Calu3 (cell line): ENCODE measurements around the gene SRCIN1. TPM values are rescaled to one million over a fixed set of nuclear protein-coding genes. Genes with fewer than 3 reads are reported as not detected.
"Not testable (repeated sequence)": the region's sequence is repeated elsewhere in the genome, so short reads cannot be mapped to it uniquely, and the experiment has no call there.

Experiments
- BruUV-seq: library from RNA; stranded (reverse); fragments of 400-500 nt; replicated peaks from 2 replicates; lab custom pipeline; 2021; lab: Mats Ljungman, UMichigan
- CTCF ChIA-PET: fragments of 300-600 bp; sonication (Branson Sonifier 250); formaldehyde crosslinking; loops from one replicate; lab custom pipeline; 2022; ENCODE audit warnings: antibody characterized with exemption; lab: Charles Lee
- DNase-seq: peaks from one replicate; pipeline ENCODE4 v3.0.0; 2022
- H3K27ac Mint-ChIP-seq: one replicate; pipeline ENCODE4 v1.8.0; 2022; ENCODE audit warnings: mixed read lengths; ENCODE audit not compliant: unreplicated experiment
- H3K27me3 Mint-ChIP-seq: one replicate; pipeline ENCODE4 v1.8.0; 2022; ENCODE audit warnings: mixed read lengths; ENCODE audit not compliant: unreplicated experiment
- H3K36me3 Mint-ChIP-seq: one replicate; pipeline ENCODE4 v1.8.0; 2022; ENCODE audit warnings: mild to moderate bottlenecking, moderate library complexity, mixed read lengths; ENCODE audit not compliant: insufficient read depth, unreplicated experiment
- H3K4me1 Mint-ChIP-seq: one replicate; pipeline ENCODE4 v1.8.0; 2022; ENCODE audit warnings: mild to moderate bottlenecking, low read depth, mixed read lengths; ENCODE audit not compliant: unreplicated experiment
- H3K4me3 Mint-ChIP-seq: one replicate; pipeline ENCODE4 v1.8.0; 2022; ENCODE audit warnings: mild to moderate bottlenecking, low read depth, moderate library complexity, mixed read lengths; ENCODE audit not compliant: unreplicated experiment
- H3K9me3 Mint-ChIP-seq: one replicate; pipeline ENCODE4 v1.8.0; 2022; ENCODE audit warnings: low read depth, mixed read lengths; ENCODE audit not compliant: unreplicated experiment
- intact Hi-C: fragments of 100-400 bp; cut with micrococcal nuclease; formaldehyde crosslinking; loops from one replicate; pipeline ENCODE4 v1.10.0; 2022; ENCODE audit not compliant: unreplicated experiment
- total RNA-seq: library from RNA; stranded (reverse); gene quantifications from 2 replicates; pipeline ENCODE4 v1.2.3, GENCODE V29; 2022
- TF ChIP-seq, protein P1 (sequence below): fragments of 200-600 bp; IDR thresholded peaks from one replicate; pipeline ENCODE4 v1.8.0; 2022; ENCODE audit warnings: antibody characterized with exemption; ENCODE audit not compliant: unreplicated experiment

SRCIN1 gene
- total RNA-seq, 1 experiment from 2014 or later: 46.7 TPM

DNA sequence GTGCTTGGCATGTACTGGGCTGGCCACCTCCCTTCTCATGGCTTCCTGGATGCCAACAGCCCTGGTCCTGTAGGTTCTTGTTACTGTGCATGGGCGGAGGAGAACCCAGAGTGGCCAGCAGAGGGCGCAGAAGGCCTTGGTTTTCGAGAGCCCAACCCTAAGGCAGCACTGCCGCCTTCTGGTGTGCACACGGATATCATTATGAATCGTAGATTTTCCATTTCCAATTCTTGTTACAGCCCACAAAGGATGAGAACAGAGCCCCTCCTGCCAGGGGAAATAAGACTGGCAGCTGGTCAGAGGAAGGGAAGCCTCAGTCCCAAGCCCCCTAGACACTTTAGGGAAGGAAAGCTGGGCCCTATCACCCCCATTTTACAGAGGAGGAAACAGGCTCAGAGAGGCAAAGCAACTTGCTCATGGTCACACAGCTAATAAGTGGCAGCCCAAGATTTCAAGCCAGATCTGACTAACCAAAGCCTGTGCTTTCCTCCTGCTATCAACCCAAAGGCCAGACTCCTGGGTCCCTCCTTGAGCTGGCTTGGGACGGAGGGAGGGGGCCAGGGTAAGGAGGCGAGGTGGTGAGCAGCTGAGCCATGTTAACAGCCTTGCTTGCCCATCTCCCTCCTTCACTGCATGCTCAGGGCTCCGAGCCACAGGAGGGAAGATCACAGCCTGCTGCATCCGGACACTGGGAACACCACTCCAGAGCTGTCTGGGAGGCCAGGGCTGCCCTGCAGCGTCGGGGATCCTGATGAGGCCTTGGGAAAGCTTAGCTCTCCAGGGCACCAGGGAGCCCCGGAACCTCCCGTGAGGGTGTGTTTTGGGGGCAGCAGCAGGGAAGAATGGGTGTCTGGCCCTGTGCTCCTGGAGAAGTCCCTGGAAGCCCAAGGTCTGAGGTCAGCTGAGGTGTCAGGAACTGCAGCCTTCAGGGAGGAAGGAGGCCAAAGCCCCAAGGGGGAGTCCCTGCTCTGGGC lies 113.4 kb downstream of the SRCIN1 start:
- CTCF ChIA-PET: interaction anchor here (0.7 to 2.7 kb wide), 7 partner anchors 12 to 176 kb away, joined by 3 to 13 read pairs (median 3); no protein-coding TSS in a partner anchor
- TF ChIP-seq, protein P1, sequence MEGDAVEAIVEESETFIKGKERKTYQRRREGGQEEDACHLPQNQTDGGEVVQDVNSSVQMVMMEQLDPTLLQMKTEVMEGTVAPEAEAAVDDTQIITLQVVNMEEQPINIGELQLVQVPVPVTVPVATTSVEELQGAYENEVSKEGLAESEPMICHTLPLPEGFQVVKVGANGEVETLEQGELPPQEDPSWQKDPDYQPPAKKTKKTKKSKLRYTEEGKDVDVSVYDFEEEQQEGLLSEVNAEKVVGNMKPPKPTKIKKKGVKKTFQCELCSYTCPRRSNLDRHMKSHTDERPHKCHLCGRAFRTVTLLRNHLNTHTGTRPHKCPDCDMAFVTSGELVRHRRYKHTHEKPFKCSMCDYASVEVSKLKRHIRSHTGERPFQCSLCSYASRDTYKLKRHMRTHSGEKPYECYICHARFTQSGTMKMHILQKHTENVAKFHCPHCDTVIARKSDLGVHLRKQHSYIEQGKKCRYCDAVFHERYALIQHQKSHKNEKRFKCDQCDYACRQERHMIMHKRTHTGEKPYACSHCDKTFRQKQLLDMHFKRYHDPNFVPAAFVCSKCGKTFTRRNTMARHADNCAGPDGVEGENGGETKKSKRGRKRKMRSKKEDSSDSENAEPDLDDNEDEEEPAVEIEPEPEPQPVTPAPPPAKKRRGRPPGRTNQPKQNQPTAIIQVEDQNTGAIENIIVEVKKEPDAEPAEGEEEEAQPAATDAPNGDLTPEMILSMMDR: peak; percentile 91
- not testable (repeated sequence) for H3K9me3 Mint-ChIP-seq, H3K4me1 Mint-ChIP-seq, H3K4me3 Mint-ChIP-seq, H3K27me3 Mint-ChIP-seq, H3K27ac Mint-ChIP-seq, BruUV-seq
- H3K36me3 Mint-ChIP-seq: peaks cover 42% of the 10 kb centered on the region
- peak; percentile 100 for DNase-seq
- intact Hi-C loops: loop anchor here (1.0 to 5.0 kb wide), 5 partner anchors 45 to 175 kb away; no protein-coding TSS in a partner anchor

DNA sequence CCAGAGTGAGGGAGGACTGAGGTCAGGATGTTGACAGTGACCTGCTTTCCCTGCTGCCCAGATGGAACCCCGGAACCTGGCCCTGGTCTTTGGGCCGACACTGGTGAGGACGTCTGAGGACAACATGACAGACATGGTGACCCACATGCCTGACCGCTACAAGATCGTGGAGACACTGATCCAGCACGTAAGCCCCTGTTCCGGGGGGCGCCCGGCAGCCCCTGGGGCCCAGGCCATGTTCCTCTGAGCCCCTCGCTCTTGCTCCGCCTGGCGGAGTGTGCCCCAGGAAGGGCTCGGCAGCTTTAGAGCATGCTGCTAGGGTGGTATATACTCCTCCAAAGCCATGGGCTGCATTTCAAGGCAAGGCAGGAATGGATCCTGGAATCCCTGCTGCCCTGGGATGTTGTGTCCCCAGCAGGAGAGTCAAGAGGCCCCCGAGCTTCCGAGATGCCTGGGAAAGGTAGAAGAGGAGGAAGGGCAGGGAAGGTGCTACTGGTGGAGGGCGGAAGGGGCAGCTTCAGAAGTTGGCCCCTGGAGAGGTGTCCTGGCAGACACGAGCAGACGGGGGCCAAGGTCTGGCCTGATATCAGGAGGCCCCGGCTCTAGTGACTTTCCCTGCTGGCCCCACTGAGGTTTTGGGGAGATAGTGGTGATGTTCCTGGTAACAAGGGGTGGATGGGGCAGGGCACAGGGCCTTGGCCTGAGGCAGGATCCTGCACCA lies 114.2 kb downstream of the SRCIN1 start:
- not testable (repeated sequence) for BruUV-seq
- CTCF ChIA-PET: interaction anchor here (0.6 to 2.7 kb wide), 4 partner anchors 66 to 176 kb away, joined by 4 to 13 read pairs (median 5); no protein-coding TSS in a partner anchor
- peaks cover 36% of the 10 kb centered on the region for H3K36me3 Mint-ChIP-seq

DNA sequence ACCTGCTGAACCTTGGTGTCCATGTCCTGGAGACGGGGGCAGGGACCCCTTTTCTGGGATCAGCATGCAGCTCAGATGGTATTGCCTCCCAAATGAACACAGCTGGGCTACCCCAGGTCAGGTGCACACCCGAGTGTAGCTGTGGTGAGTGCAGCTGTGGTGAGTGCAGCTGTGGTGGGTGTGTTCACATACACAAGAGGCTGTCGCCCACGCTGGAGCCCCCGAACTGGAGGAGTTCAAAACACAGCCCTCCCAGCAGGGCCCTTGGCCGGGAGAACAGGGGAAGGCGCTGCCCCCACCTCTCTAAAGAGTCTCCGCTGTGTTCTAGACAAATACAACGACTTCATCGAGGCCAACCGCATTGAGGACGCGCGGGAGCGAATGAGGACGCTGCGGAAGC lies 116.0 kb downstream of the SRCIN1 start:
- not testable (repeated sequence) for H3K4me3 Mint-ChIP-seq, H3K27me3 Mint-ChIP-seq, BruUV-seq, H3K4me1 Mint-ChIP-seq, H3K9me3 Mint-ChIP-seq, DNase-seq, H3K27ac Mint-ChIP-seq
- intact Hi-C loops: loop anchor here (5.0 kb wide), 1 partner anchor 48 kb away; no protein-coding TSS in a partner anchor
- H3K36me3 Mint-ChIP-seq: peaks cover 50% of the 10 kb centered on the region
- CTCF ChIA-PET: interaction anchor here (0.7 to 2.1 kb wide), 5 partner anchors 25 to 178 kb away, joined by 3 to 7 read pairs (median 5); no protein-coding TSS in a partner anchor

More for the DNA sequence above, 114.2 kb downstream of the SRCIN1 start:
- not testable (repeated sequence) for H3K4me3 Mint-ChIP-seq, H3K9me3 Mint-ChIP-seq, H3K27me3 Mint-ChIP-seq, H3K4me1 Mint-ChIP-seq, DNase-seq, H3K27ac Mint-ChIP-seq
- intact Hi-C loops: loop anchor here (1.0 to 5.0 kb wide), 5 partner anchors 46 to 176 kb away; no protein-coding TSS in a partner anchor

DNA sequence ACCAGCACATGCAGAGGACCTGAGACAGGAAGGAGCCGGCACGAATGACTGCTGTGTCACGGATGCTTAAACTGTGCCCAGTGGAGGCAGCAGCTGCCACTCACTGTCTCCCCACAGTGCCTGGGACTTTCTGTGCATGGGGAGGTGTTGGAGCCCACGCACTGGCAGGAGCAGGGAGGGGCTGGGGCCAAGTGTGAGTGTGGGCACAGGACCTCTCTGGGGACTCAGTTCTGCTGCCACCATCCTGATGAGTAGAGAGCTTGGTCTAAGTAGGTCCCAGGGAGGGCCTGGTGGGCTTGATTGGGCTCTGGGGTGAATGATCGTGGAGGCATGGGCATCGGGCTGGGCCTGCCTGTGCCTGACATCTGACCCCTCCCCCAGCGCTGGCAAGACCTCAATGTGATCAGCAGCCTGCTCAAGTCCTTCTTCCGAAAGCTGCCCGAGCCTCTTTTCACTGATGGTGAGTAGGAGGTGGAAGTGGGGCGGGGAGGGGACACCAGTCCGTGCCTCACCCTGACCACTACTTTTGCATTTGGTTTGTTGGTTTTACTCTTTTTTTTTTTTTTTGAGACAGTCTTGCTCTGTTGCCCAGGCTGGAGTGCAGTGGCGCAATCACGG lies 120.0 kb downstream of the SRCIN1 start:
- CTCF ChIA-PET: interaction anchor here (0.7 to 2.9 kb wide), 7 partner anchors 25 to 859 kb away, joined by 3 to 15 read pairs (median 6); no protein-coding TSS in a partner anchor
- Mint-ChIP-seq H3K27ac (peak overlapping the region; percentile 0), H3K36me3 (peaks cover 34% of the 10 kb centered on the region), H3K4me1 (peaks cover 23% of the 10 kb centered on the region)
- DNase-seq, H3K4me3 Mint-ChIP-seq, H3K27me3 Mint-ChIP-seq, intact Hi-C loops, H3K9me3 Mint-ChIP-seq, BruUV-seq: not testable (repeated sequence)

DNA sequence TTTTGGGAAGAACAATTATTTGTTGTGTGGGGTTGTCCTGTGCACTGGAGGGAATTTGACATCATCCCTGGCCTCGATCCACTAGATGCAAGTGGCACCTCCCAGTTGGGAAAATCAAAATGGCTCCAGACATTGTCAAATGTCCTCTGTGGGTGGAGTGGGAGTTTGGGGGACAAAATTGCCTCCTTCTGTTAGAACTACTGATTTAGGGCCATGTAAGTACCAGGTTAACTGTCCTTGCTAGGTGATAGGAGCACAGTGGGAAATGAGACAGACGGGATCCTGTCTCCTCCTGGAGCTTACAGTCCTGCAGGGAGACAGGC lies 120.6 kb downstream of the SRCIN1 start:
- no peaks in the 10 kb centered on the region for H3K9me3 Mint-ChIP-seq
- peaks cover 23% of the 10 kb centered on the region for H3K4me1 Mint-ChIP-seq
- BruUV-seq: no TSS peak
- no peaks in the 10 kb centered on the region for H3K27me3 Mint-ChIP-seq
- TF ChIP-seq, protein P1: peak; percentile 20
- H3K4me3 Mint-ChIP-seq: no peak overlapping the region
- peaks cover 28% of the 10 kb centered on the region for H3K36me3 Mint-ChIP-seq
- peak overlapping the region; percentile 0 for H3K27ac Mint-ChIP-seq
- CTCF ChIA-PET: interaction anchor here (1.3 to 2.6 kb wide), 2 partner anchors 44 to 62 kb away, joined by 3 to 13 read pairs; no protein-coding TSS in a partner anchor
- no peak for DNase-seq
- intact Hi-C loops: no loop called here
